Astrocyte (in vitro differentiated cells and primary cell): ENCODE measurements around the gene CAMK2D. TPM values are rescaled to one million over a fixed set of nuclear protein-coding genes. Genes with fewer than 3 reads are reported as not detected.

Experiments
- DNase-seq: peaks from one replicate; pipeline ENCODE4 v3.0.0-alpha.2; 2010; ENCODE audit warnings: low read depth
- FAIRE-seq: peaks from 2 replicates; lab custom pipeline; 2011; peaks lifted over from hg19 to GRCh38; lab: Jason Lieb, UNC
- H2AFZ ChIP-seq: 2 replicates; pipeline ENCODE4 v1.6.0; 2012; ENCODE audit warnings: low read depth, low read length, inconsistent platforms
- H3K27ac ChIP-seq: 2 replicates; pipeline ENCODE4 v1.5.1; 2011; ENCODE audit warnings: low read depth, low read length, inconsistent platforms
- H3K27me3 ChIP-seq: 2 replicates; pipeline ENCODE4 v1.6.0; 2011; ENCODE audit warnings: low read length, inconsistent platforms; ENCODE audit not compliant: insufficient read depth
- H3K36me3 ChIP-seq: 2 replicates; pipeline ENCODE4 v1.5.1; 2011; ENCODE audit warnings: low read length, inconsistent platforms; ENCODE audit not compliant: insufficient read depth
- H3K4me1 ChIP-seq: 2 replicates; pipeline ENCODE4 v1.5.1; 2011; ENCODE audit warnings: low read length, inconsistent platforms; ENCODE audit not compliant: insufficient read depth
- H3K4me2 ChIP-seq: 2 replicates; pipeline ENCODE4 v1.6.0; 2012; ENCODE audit warnings: low read length, inconsistent platforms
- H3K4me3 ChIP-seq: 2 replicates; pipeline ENCODE4 v1.5.1; 2011; ENCODE audit warnings: low read depth, mild to moderate bottlenecking, low read length, inconsistent platforms; ENCODE audit not compliant: insufficient read depth
- H3K79me2 ChIP-seq: 2 replicates; pipeline ENCODE4 v1.6.0; 2012; ENCODE audit warnings: mild to moderate bottlenecking, low read length, inconsistent platforms; ENCODE audit not compliant: insufficient read depth
- H3K9ac ChIP-seq: 2 replicates; pipeline ENCODE4 v1.6.0; 2012; ENCODE audit warnings: mild to moderate bottlenecking, low read length, inconsistent platforms
- H3K9me3 ChIP-seq: 2 replicates; pipeline ENCODE4 v1.5.1; 2012; ENCODE audit warnings: low read depth, mild to moderate bottlenecking, low read length, inconsistent platforms; ENCODE audit not compliant: insufficient read depth
- H4K20me1 ChIP-seq: 2 replicates; pipeline ENCODE4 v1.6.0; 2012; ENCODE audit warnings: low read length, inconsistent platforms; ENCODE audit not compliant: insufficient read depth
- H3K27ac Mint-ChIP-seq: one replicate; pipeline ENCODE4 v1.8.0; 2021; ENCODE audit warnings: mild to moderate bottlenecking, mixed read lengths; ENCODE audit not compliant: unreplicated experiment
- H3K27me3 Mint-ChIP-seq: one replicate; pipeline ENCODE4 v1.8.0; 2021; ENCODE audit warnings: low read depth, mixed read lengths; ENCODE audit not compliant: unreplicated experiment
- H3K36me3 Mint-ChIP-seq: one replicate; pipeline ENCODE4 v1.8.0; 2021; ENCODE audit warnings: low read depth, mixed read lengths; ENCODE audit not compliant: unreplicated experiment
- H3K4me1 Mint-ChIP-seq: one replicate; pipeline ENCODE4 v1.8.0; 2021; ENCODE audit warnings: low read depth, mixed read lengths; ENCODE audit not compliant: unreplicated experiment
- H3K4me3 Mint-ChIP-seq: one replicate; pipeline ENCODE4 v1.8.0; 2021; ENCODE audit warnings: mild to moderate bottlenecking, moderate library complexity, mixed read lengths; ENCODE audit not compliant: unreplicated experiment
- H3K9me3 Mint-ChIP-seq: one replicate; pipeline ENCODE4 v1.8.0; 2021; ENCODE audit warnings: mild to moderate bottlenecking, mixed read lengths; ENCODE audit not compliant: unreplicated experiment
- CTCF ChIP-seq: IDR thresholded peaks from 2 replicates; pipeline ENCODE4 v1.5.1; 2011; ENCODE audit warnings: low read depth, mild to moderate bottlenecking, inconsistent platforms, low read length, moderate library complexity; ENCODE audit not compliant: insufficient read depth
- EZH2 ChIP-seq: IDR thresholded peaks from 2 replicates; pipeline ENCODE4 v1.6.1; 2012; ENCODE audit warnings: mild to moderate bottlenecking, low read length, inconsistent platforms; ENCODE audit not compliant: insufficient read depth
- total RNA-seq: library from RNA; stranded (reverse); gene quantifications from 2 replicates; pipeline ENCODE4 v1.2.1, GENCODE V29; 2021

Gene CAMK2D
- total RNA-seq, 1 donor from 2014 or later: 80.8 TPM

- H3K36me3 Mint-ChIP-seq: no peaks in the 10 kb centered on the region
- no peaks in the 10 kb centered on the region for H3K9me3 ChIP-seq
- no peak overlapping the region for H3K4me3 ChIP-seq
- no peak for FAIRE-seq
- H3K4me1 Mint-ChIP-seq: peaks cover 30% of the 10 kb centered on the region
- no peak overlapping the region for H3K27ac Mint-ChIP-seq
- H3K27ac ChIP-seq: no peak overlapping the region
- H3K9me3 Mint-ChIP-seq: no peaks in the 10 kb centered on the region
- no peaks in the 10 kb centered on the region for H3K27me3 Mint-ChIP-seq
- H3K4me3 Mint-ChIP-seq: no peak overlapping the region
- no peak overlapping the region for H3K4me2 ChIP-seq
- DNase-seq: no peak
- no peaks in the 10 kb centered on the region for H3K36me3 ChIP-seq
- H2AFZ ChIP-seq: no peak overlapping the region
- TF ChIP-seq EZH2: no peak
- no peak for TF ChIP-seq CTCF
- H4K20me1 ChIP-seq: peaks cover 47% of the 10 kb centered on the region
- H3K9ac ChIP-seq: no peak overlapping the region
- H3K79me2 ChIP-seq: peaks cover 13% of the 10 kb centered on the region
- no peaks in the 10 kb centered on the region for H3K27me3 ChIP-seq
- H3K4me1 ChIP-seq: peaks cover 8% of the 10 kb centered on the region
These were observed 195.3 kb downstream of the CAMK2D start for GRCh38 chr4:113566015-113566795.

- Mint-ChIP-seq H3K36me3 (no peaks in the 10 kb centered on the region), H3K4me1 (peaks cover 35% of the 10 kb centered on the region), H3K9me3 (no peaks in the 10 kb centered on the region), H3K4me3 (no peak overlapping the region), H3K27ac (peak overlapping the region; percentile 86), H3K27me3 (no peaks in the 10 kb centered on the region)
- DNase-seq (no peak), FAIRE-seq (no peak)
- Histone ChIP-seq H3K4me1 (peaks cover 8% of the 10 kb centered on the region), H3K4me3 (no peak overlapping the region), H3K4me2 (no peak overlapping the region), H3K79me2 (peaks cover 9% of the 10 kb centered on the region), H3K36me3 (no peaks in the 10 kb centered on the region), H3K27me3 (no peaks in the 10 kb centered on the region), H4K20me1 (peaks cover 41% of the 10 kb centered on the region), H3K9ac (no peak overlapping the region), H2AFZ (no peak overlapping the region), H3K9me3 (no peaks in the 10 kb centered on the region), H3K27ac (no peak overlapping the region)
- TF ChIP-seq EZH2 (no peak), CTCF (no peak)
These were observed 195.9 kb downstream of the CAMK2D start for GRCh38 chr4:113565702-113566012.

- no peak for DNase-seq
- no peaks in the 10 kb centered on the region for H3K27me3 ChIP-seq
- H3K27ac Mint-ChIP-seq: peak overlapping the region; percentile 83
These were observed 197.0 kb downstream of the CAMK2D start for GRCh38 chr4:113564493-113564892.

More at GRCh38 chr4:113564493-113564892, 197.0 kb downstream of the CAMK2D start:
- H3K79me2 ChIP-seq: peaks cover 5% of the 10 kb centered on the region
- no peaks in the 10 kb centered on the region for H3K27me3 Mint-ChIP-seq
- no peak overlapping the region for H3K4me2 ChIP-seq
- TF ChIP-seq EZH2 (no peak), CTCF (no peak)
- peaks cover 37% of the 10 kb centered on the region for H4K20me1 ChIP-seq
- no peaks in the 10 kb centered on the region for H3K9me3 ChIP-seq
- H3K27ac ChIP-seq: no peak overlapping the region
- no peak overlapping the region for H3K4me3 Mint-ChIP-seq
- H3K4me1 Mint-ChIP-seq: peaks cover 47% of the 10 kb centered on the region
- H3K4me1 ChIP-seq: peaks cover 8% of the 10 kb centered on the region
- H3K36me3 Mint-ChIP-seq: no peaks in the 10 kb centered on the region
- H2AFZ ChIP-seq: no peak overlapping the region
- H3K4me3 ChIP-seq: no peak overlapping the region
- no peak overlapping the region for H3K9ac ChIP-seq
- no peaks in the 10 kb centered on the region for H3K9me3 Mint-ChIP-seq
- no peak for FAIRE-seq
- no peaks in the 10 kb centered on the region for H3K36me3 ChIP-seq
